Left lung (tissue), 10 donors: ENCODE results near the gene BORCS6. TPM values are rescaled to one million over a fixed set of nuclear protein-coding genes. Genes with fewer than 3 reads are reported as not detected.

Experiments
- ATAC-seq: fragments of 200-7000 bp; cut with Tn5 transposase; one replicate; pipeline ENCODE4 v1.9.1; 2020; ENCODE audit warnings: moderate library complexity
- DNase-seq, 4 donors: peaks; one replicate each; pipeline ENCODE4 v3.0.0-alpha.2; 2013 to 2020
- H3K27ac ChIP-seq, 2 donors: fragments of 200-600 bp; sonication (generic) in 1 of 2; one replicate each; pipeline versions ENCODE4 v1.5.0 to v1.8.0; 2020 to 2021
- H3K27me3 ChIP-seq, 2 donors: fragments of 200-600 bp; sonication (generic) in 1 of 2; one replicate each; pipeline versions ENCODE4 v1.5.0 to v1.8.0; 2020 to 2021
- H3K36me3 ChIP-seq, 2 donors: fragments of 200-600 bp; sonication (generic) in 1 of 2; one replicate each; pipeline versions ENCODE4 v1.5.0 to v1.8.0; 2020 to 2021
- H3K4me1 ChIP-seq, 2 donors: fragments of 200-600 bp; one replicate each; pipeline ENCODE4 v1.8.0; 2021
- H3K4me3 ChIP-seq, 2 donors: fragments of 200-600 bp; sonication (generic) in 1 of 2; one replicate each; pipeline versions ENCODE4 v1.5.0 to v1.8.0; 2020 to 2021; ENCODE audit warnings: mild to moderate bottlenecking in 1 of 2
- H3K9me3 ChIP-seq, 2 donors: fragments of 200-600 bp; sonication (generic) in 1 of 2; one replicate each; pipeline versions ENCODE4 v1.5.0 to v1.8.0; 2020 to 2021
- intact Hi-C, 2 donors: fragments of 100-400 bp; cut with DNase I; formaldehyde crosslinking; loops; one replicate each; pipeline versions ENCODE4 v1.11.2 to v1.14.2; 2022
- polyA plus RNA-seq, 6 donors: library from polyadenylated mRNA; unstranded; fragments of 120-200 nt; gene quantifications; one replicate each; pipeline ENCODE4 v1.2.1, GENCODE V29; 2013; ENCODE audit not compliant: insufficient read length in 6 of 6
- total RNA-seq, 2 donors: library from RNA; stranded (reverse); fragmentation: NEBNext Ultra II Directional; extraction: Animal tissue kit (Norgen Biotek cat#: 25700); gene quantifications; one replicate each; pipeline ENCODE4 v1.2.1, GENCODE V29; 2021
- TF ChIP-seq, protein P1 (sequence below), 2 donors: fragments of 200-600 bp; sonication (generic) in 1 of 2; IDR thresholded peaks; one replicate each; pipeline versions ENCODE4 v1.5.0 to v1.8.0; 2021; ENCODE audit warnings: antibody characterized with exemption in 2 of 2
- donor health status: DM: no; HTN: yes; CAD: no.
- donor health status: DM: no; HTN: no; CAD: no.

Gene BORCS6
- total and polyA plus RNA-seq, 8 donors = 2.4 to 10.6 (median 3.3) TPM

DNA sequence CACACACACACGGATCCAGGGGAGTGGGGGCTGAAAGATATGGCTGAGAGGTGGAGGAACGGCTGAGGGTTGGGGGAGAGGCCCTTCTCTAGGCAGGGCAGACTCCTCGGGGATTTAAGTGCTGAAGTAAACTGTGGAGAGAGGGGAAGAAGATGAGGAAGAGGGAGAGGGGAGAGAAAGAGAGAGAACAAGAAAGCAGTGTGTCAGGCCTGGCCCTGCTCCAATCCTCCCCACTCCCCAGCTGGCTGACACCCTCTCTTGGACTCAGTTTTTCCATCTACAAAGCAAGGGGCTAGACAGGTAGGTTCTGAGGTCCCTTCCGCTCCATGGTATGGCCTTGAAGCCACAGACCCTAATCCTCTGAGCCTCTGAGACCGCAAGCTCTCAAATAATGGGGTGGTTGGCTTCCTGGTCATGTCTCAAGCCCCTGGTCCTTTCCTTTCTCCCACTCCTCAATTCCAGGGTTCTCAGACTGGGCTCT lies 29.2 kb downstream of the BORCS6 start:
- no peaks in the 10 kb centered on the region for H3K9me3 ChIP-seq
- H3K4me3 ChIP-seq = peak overlapping the region in 1 of 2 donors; percentile 99
- TF ChIP-seq, protein P1, sequence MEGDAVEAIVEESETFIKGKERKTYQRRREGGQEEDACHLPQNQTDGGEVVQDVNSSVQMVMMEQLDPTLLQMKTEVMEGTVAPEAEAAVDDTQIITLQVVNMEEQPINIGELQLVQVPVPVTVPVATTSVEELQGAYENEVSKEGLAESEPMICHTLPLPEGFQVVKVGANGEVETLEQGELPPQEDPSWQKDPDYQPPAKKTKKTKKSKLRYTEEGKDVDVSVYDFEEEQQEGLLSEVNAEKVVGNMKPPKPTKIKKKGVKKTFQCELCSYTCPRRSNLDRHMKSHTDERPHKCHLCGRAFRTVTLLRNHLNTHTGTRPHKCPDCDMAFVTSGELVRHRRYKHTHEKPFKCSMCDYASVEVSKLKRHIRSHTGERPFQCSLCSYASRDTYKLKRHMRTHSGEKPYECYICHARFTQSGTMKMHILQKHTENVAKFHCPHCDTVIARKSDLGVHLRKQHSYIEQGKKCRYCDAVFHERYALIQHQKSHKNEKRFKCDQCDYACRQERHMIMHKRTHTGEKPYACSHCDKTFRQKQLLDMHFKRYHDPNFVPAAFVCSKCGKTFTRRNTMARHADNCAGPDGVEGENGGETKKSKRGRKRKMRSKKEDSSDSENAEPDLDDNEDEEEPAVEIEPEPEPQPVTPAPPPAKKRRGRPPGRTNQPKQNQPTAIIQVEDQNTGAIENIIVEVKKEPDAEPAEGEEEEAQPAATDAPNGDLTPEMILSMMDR (IDR thresholded peaks at IDR 0.05) = no peak
- peak overlapping the region; percentile 92 to 95 for H3K27ac ChIP-seq
- ATAC-seq (no peak), DNase-seq (no peak)
- H3K4me1 ChIP-seq = peaks cover 32 to 79% of the 10 kb centered on the region in 2 donors
- H3K27me3 ChIP-seq = no peaks in the 10 kb centered on the region
- intact Hi-C loops = no loop called here
- H3K36me3 ChIP-seq = peaks cover 0 to 29% of the 10 kb centered on the region in 2 donors

DNA sequence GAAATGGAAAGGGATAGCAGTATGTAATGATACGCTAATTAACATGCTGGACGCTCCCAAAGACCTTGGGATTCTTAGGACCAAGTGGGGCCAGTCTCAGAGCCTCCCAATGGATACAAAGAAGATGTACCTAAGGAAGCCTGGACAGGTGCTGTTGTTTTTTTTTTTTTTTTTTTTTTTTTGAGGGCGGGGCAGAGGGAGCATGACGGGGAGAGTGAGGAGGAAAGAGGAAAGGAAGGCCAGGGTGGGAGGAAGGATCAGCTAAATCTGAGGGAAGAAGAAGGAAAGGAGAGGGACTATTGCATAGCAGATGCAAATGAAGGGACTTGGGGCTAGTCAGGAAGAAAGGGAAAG lies 29.8 kb downstream of the BORCS6 start:
- no peaks in the 10 kb centered on the region for H3K9me3 ChIP-seq
- H3K4me1 ChIP-seq = peaks cover 32 to 84% of the 10 kb centered on the region in 2 donors
- intact Hi-C loops = no loop called here
- ATAC-seq = no peak
- no peak overlapping the region for H3K4me3 ChIP-seq
- DNase-seq = no peak
- no peaks in the 10 kb centered on the region for H3K27me3 ChIP-seq
- peak overlapping the region in 1 of 2 donors; percentile 92 for H3K27ac ChIP-seq
- TF ChIP-seq, protein P1 (IDR thresholded peaks at IDR 0.05) = no peak
- peaks cover 0 to 29% of the 10 kb centered on the region in 2 donors for H3K36me3 ChIP-seq

DNA sequence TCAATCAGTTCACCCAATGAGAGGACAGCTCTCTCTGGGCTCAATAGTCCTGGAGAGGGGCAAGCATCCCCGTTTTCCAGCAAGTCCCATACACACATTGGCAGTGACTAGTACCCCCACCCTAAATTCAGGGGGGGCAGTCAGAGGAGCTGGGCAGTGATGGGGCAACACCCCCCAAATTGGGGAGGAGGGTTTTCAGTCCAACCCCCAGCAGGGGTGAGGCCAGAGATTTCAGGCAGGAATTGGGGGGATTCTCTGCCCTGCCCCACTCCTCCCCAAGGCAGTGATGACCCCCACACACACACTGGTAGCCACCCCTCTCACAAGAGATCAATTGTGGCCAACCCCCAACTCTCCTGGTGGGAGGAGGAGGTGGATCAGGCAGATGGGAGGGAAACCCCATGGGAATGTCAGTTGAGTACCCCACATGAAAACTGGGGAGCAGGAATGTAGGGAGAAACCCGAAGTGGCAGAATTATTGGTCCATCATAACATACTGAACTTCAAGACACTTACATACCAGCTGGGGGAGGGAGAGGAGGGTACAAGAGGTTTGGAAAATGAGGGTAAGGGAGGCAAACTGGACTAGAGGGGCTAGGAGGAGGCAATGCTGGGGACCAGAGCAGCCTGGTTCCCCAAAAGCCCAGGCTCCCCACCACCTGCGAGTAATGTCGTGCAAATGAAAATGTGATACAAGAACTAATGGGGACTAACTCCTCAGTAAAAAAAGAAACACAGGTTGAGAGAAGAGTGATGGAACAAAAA lies 30.3 kb downstream of the BORCS6 start:
- peaks cover 0 to 29% of the 10 kb centered on the region in 2 donors for H3K36me3 ChIP-seq
- no peak overlapping the region for H3K4me3 ChIP-seq
- peaks cover 32 to 84% of the 10 kb centered on the region in 2 donors for H3K4me1 ChIP-seq
- no peaks in the 10 kb centered on the region for H3K27me3 ChIP-seq
- DNase-seq (no peak), ATAC-seq (no peak)
- no peak overlapping the region for H3K27ac ChIP-seq
- H3K9me3 ChIP-seq = no peaks in the 10 kb centered on the region
- TF ChIP-seq, protein P1 (IDR thresholded peaks at IDR 0.05) = no peak
- intact Hi-C loops = no loop called here

DNA sequence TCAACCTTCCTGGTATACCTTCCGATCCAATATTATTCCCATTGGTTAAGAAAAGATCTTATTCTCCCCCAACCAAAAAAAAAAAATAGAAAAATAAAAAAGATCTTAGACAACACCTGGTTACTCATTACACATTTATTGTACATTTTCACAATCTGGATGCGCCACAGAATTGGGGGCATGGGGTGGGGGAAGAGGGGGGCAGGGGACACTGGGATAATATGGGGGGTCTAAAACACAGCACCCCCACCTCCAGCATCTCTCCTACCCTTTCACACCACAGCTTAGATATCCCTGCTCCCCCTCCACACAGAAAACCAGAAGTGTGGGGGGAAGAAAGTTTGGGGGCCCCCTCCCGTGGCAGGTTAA lies 31.0 kb downstream of the BORCS6 start:
- Histone ChIP-seq H3K4me3 (no peak overlapping the region), H3K36me3 (peaks cover 0 to 29% of the 10 kb centered on the region in 2 donors), H3K27me3 (no peaks in the 10 kb centered on the region), H3K9me3 (no peaks in the 10 kb centered on the region), H3K4me1 (peaks cover 26 to 84% of the 10 kb centered on the region in 2 donors), H3K27ac (peak overlapping the region in 1 of 2 donors; percentile 68)
- DNase-seq (no peak), ATAC-seq (no peak)
- intact Hi-C loops = no loop called here
- TF ChIP-seq, protein P1 (IDR thresholded peaks at IDR 0.05) = peak in 1 of 2 donors; percentile 7

DNA sequence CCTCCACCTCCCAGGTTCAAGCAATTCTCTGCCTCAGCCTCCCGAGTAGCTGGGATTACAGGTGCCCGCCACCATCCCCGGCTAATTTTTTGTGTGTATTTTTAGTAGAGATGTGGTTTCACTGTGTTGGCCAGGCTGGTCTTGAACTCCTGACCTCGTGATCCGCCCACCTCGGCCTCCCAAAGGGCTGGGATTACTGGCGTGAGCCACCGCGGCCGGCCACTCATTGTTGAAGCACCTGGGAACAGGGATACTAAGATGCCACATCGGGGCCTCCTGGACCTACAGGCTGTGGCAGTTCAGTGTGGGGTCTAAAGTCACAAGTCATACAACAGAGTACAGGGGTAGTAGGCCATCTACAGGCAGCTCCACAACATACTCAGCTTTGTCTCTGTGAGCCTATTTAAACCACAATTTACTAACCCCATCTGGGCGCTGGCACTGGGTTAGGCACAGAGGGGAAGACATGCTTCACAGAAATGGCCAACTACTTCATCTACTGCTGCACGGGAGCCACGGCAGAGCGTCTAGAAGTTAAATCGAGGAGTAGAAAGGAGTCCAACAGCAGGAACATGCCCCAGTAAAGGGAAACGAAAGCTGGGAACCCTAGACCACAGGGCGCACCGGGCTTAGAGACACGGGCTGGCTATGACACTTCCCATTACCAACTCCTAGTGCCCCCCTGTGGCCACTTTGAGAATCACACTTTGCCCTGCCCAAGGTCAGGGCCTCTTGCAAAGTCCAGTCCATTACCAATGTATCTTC lies 31.5 kb downstream of the BORCS6 start:
- peak; percentile 19 for ATAC-seq

More for the DNA sequence above, 31.5 kb downstream of the BORCS6 start:
- peak; percentile 77 to 92 (median 90) for DNase-seq
- intact Hi-C loops = no loop called here
- Histone ChIP-seq H3K4me1 (peaks cover 26 to 84% of the 10 kb centered on the region in 2 donors), H3K27ac (peak overlapping the region; percentile 68 to 97), H3K36me3 (peaks cover 0 to 29% of the 10 kb centered on the region in 2 donors), H3K4me3 (no peak overlapping the region), H3K9me3 (no peaks in the 10 kb centered on the region), H3K27me3 (no peaks in the 10 kb centered on the region)
- TF ChIP-seq, protein P1 (IDR thresholded peaks at IDR 0.05) = peak; percentile 89 to 96
